NB4 (cell line): ENCODE measurements around the gene ARL4D.

Source experiments
- CTCF ChIP-seq: IDR thresholded peaks from one replicate; pipeline ENCODE4 v1.5.1; 2012; ENCODE audit warnings: low read depth, low read length
- MAX ChIP-seq: IDR thresholded peaks from 2 replicates; pipeline ENCODE4 v1.6.1; 2011; ENCODE audit warnings: low read depth, low read length
- MYC ChIP-seq: IDR thresholded peaks from 2 replicates; pipeline ENCODE4 v1.6.1; 2011; ENCODE audit warnings: low read depth, low read length

- TF ChIP-seq CTCF (no peak), MAX (no peak), MYC (no peak)
These were observed 17.6 kb upstream of the ARL4D start for GRCh38 chr17:43381204-43381603.
